ENCODE results near the gene DENND4C. TPM values are rescaled to one million over a fixed set of nuclear protein-coding genes. Genes with fewer than 3 reads are reported as not detected.

DENND4C gene
- total RNA-seq, 1 donor from 2014 or later = 22.8 TPM

Other genes with a start within 250 kb of the DENND4C start
- gene SAXO1, start 197.5 kb upstream of the DENND4C start, total RNA-seq = not detected
- 70.7 TPM for gene RRAGA, start 181.3 kb upstream of the DENND4C start, total RNA-seq
- 5.6 TPM for gene HAUS6, start 127.8 kb upstream of the DENND4C start, total RNA-seq
- gene PLIN2, start 103.2 kb upstream of the DENND4C start, total RNA-seq = 45.1 TPM
- 884 TPM for gene RPS6, start 149.5 kb downstream of the DENND4C start, total RNA-seq
- 3.4 TPM for gene ACER2, start 178.3 kb downstream of the DENND4C start, total RNA-seq